ENCODE results near the gene ITPR2.

GRCh38 chr12:26614011-26614616 lies 218.9 kb downstream of the ITPR2 start:
- TF ChIP-seq, protein P1, sequence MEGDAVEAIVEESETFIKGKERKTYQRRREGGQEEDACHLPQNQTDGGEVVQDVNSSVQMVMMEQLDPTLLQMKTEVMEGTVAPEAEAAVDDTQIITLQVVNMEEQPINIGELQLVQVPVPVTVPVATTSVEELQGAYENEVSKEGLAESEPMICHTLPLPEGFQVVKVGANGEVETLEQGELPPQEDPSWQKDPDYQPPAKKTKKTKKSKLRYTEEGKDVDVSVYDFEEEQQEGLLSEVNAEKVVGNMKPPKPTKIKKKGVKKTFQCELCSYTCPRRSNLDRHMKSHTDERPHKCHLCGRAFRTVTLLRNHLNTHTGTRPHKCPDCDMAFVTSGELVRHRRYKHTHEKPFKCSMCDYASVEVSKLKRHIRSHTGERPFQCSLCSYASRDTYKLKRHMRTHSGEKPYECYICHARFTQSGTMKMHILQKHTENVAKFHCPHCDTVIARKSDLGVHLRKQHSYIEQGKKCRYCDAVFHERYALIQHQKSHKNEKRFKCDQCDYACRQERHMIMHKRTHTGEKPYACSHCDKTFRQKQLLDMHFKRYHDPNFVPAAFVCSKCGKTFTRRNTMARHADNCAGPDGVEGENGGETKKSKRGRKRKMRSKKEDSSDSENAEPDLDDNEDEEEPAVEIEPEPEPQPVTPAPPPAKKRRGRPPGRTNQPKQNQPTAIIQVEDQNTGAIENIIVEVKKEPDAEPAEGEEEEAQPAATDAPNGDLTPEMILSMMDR (conservative IDR thresholded peaks at IDR 0.05; ENCODE audit: low read length) = peak; percentile 89
- no peak for TF ChIP-seq EZH2phosphoT487 (IDR thresholded peaks at IDR 0.05; ENCODE audit: borderline replicate concordance, low read depth, low read length)
